Astrocyte (in vitro differentiated cells and primary cell): ENCODE data around the gene HPSE2. TPM values are rescaled to one million over a fixed set of nuclear protein-coding genes. Genes with fewer than 3 reads are reported as not detected.
"Not testable (repeated sequence)": the region's sequence is repeated elsewhere in the genome, so short reads cannot be mapped to it uniquely, and the experiment has no call there.

Experiments
- DNase-seq: peaks from one replicate; pipeline ENCODE4 v3.0.0-alpha.2; 2010; ENCODE audit warnings: low read depth
- FAIRE-seq: peaks from 2 replicates; lab custom pipeline; 2011; peaks lifted over from hg19 to GRCh38; lab: Jason Lieb, UNC
- H2AFZ ChIP-seq: 2 replicates; pipeline ENCODE4 v1.6.0; 2012; ENCODE audit warnings: low read depth, low read length, inconsistent platforms
- H3K27ac ChIP-seq: 2 replicates; pipeline ENCODE4 v1.5.1; 2011; ENCODE audit warnings: low read depth, low read length, inconsistent platforms
- H3K27me3 ChIP-seq: 2 replicates; pipeline ENCODE4 v1.6.0; 2011; ENCODE audit warnings: low read length, inconsistent platforms; ENCODE audit not compliant: insufficient read depth
- H3K36me3 ChIP-seq: 2 replicates; pipeline ENCODE4 v1.5.1; 2011; ENCODE audit warnings: low read length, inconsistent platforms; ENCODE audit not compliant: insufficient read depth
- H3K4me1 ChIP-seq: 2 replicates; pipeline ENCODE4 v1.5.1; 2011; ENCODE audit warnings: low read length, inconsistent platforms; ENCODE audit not compliant: insufficient read depth
- H3K4me2 ChIP-seq: 2 replicates; pipeline ENCODE4 v1.6.0; 2012; ENCODE audit warnings: low read length, inconsistent platforms
- H3K4me3 ChIP-seq: 2 replicates; pipeline ENCODE4 v1.5.1; 2011; ENCODE audit warnings: low read depth, mild to moderate bottlenecking, low read length, inconsistent platforms; ENCODE audit not compliant: insufficient read depth
- H3K79me2 ChIP-seq: 2 replicates; pipeline ENCODE4 v1.6.0; 2012; ENCODE audit warnings: mild to moderate bottlenecking, low read length, inconsistent platforms; ENCODE audit not compliant: insufficient read depth
- H3K9ac ChIP-seq: 2 replicates; pipeline ENCODE4 v1.6.0; 2012; ENCODE audit warnings: mild to moderate bottlenecking, low read length, inconsistent platforms
- H3K9me3 ChIP-seq: 2 replicates; pipeline ENCODE4 v1.5.1; 2012; ENCODE audit warnings: low read depth, mild to moderate bottlenecking, low read length, inconsistent platforms; ENCODE audit not compliant: insufficient read depth
- H4K20me1 ChIP-seq: 2 replicates; pipeline ENCODE4 v1.6.0; 2012; ENCODE audit warnings: low read length, inconsistent platforms; ENCODE audit not compliant: insufficient read depth
- H3K27ac Mint-ChIP-seq: one replicate; pipeline ENCODE4 v1.8.0; 2021; ENCODE audit warnings: mild to moderate bottlenecking, mixed read lengths; ENCODE audit not compliant: unreplicated experiment
- H3K27me3 Mint-ChIP-seq: one replicate; pipeline ENCODE4 v1.8.0; 2021; ENCODE audit warnings: low read depth, mixed read lengths; ENCODE audit not compliant: unreplicated experiment
- H3K36me3 Mint-ChIP-seq: one replicate; pipeline ENCODE4 v1.8.0; 2021; ENCODE audit warnings: low read depth, mixed read lengths; ENCODE audit not compliant: unreplicated experiment
- H3K4me1 Mint-ChIP-seq: one replicate; pipeline ENCODE4 v1.8.0; 2021; ENCODE audit warnings: low read depth, mixed read lengths; ENCODE audit not compliant: unreplicated experiment
- H3K4me3 Mint-ChIP-seq: one replicate; pipeline ENCODE4 v1.8.0; 2021; ENCODE audit warnings: mild to moderate bottlenecking, moderate library complexity, mixed read lengths; ENCODE audit not compliant: unreplicated experiment
- H3K9me3 Mint-ChIP-seq: one replicate; pipeline ENCODE4 v1.8.0; 2021; ENCODE audit warnings: mild to moderate bottlenecking, mixed read lengths; ENCODE audit not compliant: unreplicated experiment
- EZH2 ChIP-seq: IDR thresholded peaks from 2 replicates; pipeline ENCODE4 v1.6.1; 2012; ENCODE audit warnings: mild to moderate bottlenecking, low read length, inconsistent platforms; ENCODE audit not compliant: insufficient read depth
- total RNA-seq: library from RNA; stranded (reverse); gene quantifications from 2 replicates; pipeline ENCODE4 v1.2.1, GENCODE V29; 2021
- TF ChIP-seq, protein P1 (sequence below): IDR thresholded peaks from 2 replicates; pipeline ENCODE4 v1.5.1; 2011; ENCODE audit warnings: low read depth, mild to moderate bottlenecking, inconsistent platforms, low read length, moderate library complexity; ENCODE audit not compliant: insufficient read depth

Gene HPSE2
- total RNA-seq, 1 donor from 2014 or later = 0.14 TPM

DNA sequence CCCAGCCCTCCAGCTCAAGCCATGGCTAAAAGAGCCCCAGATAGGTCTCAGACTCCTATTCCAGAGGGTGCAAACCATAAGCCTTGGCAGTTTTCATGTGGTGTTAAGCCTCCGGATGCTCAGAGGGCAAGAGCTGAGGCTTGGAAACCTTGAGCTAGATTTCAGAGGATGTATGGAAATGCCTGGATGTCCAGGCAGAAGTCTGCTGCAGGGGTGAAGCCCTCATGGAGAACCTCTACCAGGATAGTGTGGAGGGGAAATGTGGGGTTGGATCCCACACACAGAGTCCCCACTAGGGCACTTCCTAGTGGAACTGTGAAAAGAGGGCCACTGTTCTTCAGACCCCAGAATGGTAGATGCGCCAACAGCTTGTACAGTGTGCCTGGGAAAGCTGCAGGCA is 13.2 kb upstream of the HPSE2 start:
- no peaks in the 10 kb centered on the region for H3K4me1 ChIP-seq
- H3K27ac ChIP-seq = no peak overlapping the region
- TF ChIP-seq EZH2 = no peak
- TF ChIP-seq, protein P1, sequence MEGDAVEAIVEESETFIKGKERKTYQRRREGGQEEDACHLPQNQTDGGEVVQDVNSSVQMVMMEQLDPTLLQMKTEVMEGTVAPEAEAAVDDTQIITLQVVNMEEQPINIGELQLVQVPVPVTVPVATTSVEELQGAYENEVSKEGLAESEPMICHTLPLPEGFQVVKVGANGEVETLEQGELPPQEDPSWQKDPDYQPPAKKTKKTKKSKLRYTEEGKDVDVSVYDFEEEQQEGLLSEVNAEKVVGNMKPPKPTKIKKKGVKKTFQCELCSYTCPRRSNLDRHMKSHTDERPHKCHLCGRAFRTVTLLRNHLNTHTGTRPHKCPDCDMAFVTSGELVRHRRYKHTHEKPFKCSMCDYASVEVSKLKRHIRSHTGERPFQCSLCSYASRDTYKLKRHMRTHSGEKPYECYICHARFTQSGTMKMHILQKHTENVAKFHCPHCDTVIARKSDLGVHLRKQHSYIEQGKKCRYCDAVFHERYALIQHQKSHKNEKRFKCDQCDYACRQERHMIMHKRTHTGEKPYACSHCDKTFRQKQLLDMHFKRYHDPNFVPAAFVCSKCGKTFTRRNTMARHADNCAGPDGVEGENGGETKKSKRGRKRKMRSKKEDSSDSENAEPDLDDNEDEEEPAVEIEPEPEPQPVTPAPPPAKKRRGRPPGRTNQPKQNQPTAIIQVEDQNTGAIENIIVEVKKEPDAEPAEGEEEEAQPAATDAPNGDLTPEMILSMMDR = no peak
- no peaks in the 10 kb centered on the region for H3K79me2 ChIP-seq
- H4K20me1 ChIP-seq = no peaks in the 10 kb centered on the region
- no peak overlapping the region for H3K4me3 ChIP-seq
- no peak overlapping the region for H3K4me2 ChIP-seq
- Mint-ChIP-seq H3K27ac (no peak overlapping the region), H3K36me3 (no peaks in the 10 kb centered on the region), H3K9me3 (peaks cover 12% of the 10 kb centered on the region), H3K4me3 (no peak overlapping the region), H3K27me3 (no peaks in the 10 kb centered on the region), H3K4me1 (no peaks in the 10 kb centered on the region)
- peaks cover 5% of the 10 kb centered on the region for H3K9me3 ChIP-seq
- no peak overlapping the region for H3K9ac ChIP-seq
- no peaks in the 10 kb centered on the region for H3K27me3 ChIP-seq
- no peaks in the 10 kb centered on the region for H3K36me3 ChIP-seq
- DNase-seq (no peak), FAIRE-seq (no peak)
- H2AFZ ChIP-seq = no peak overlapping the region

DNA sequence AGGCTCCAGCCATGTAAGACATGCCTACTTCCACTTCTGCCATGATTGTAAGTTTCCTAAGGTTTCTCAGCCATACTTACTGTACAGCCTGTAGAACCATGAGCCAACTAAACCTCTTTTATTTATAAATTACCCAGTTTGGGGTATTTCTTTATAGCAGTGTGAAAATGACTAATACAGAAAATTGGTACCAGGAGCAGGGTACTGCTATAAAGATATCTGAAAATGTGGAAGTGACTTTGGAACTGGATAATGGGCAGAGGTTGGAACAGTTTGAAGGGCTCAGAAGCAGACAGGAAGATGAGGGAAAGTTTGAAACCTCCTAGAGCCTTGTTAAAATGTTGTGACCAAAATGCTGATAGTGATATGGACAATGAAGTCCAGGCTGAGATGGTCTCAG is 12.2 kb upstream of the HPSE2 start:
- not testable (repeated sequence) for H3K27me3 Mint-ChIP-seq, H3K4me1 ChIP-seq, H3K9me3 ChIP-seq, H2AFZ ChIP-seq, H3K4me3 Mint-ChIP-seq, H3K4me3 ChIP-seq, H3K4me2 ChIP-seq, H3K9ac ChIP-seq, DNase-seq, FAIRE-seq, H3K36me3 ChIP-seq, H3K36me3 Mint-ChIP-seq, H3K27ac ChIP-seq, H3K4me1 Mint-ChIP-seq, H3K79me2 ChIP-seq, H4K20me1 ChIP-seq, H3K27ac Mint-ChIP-seq, H3K27me3 ChIP-seq
- peaks cover 12% of the 10 kb centered on the region for H3K9me3 Mint-ChIP-seq

DNA sequence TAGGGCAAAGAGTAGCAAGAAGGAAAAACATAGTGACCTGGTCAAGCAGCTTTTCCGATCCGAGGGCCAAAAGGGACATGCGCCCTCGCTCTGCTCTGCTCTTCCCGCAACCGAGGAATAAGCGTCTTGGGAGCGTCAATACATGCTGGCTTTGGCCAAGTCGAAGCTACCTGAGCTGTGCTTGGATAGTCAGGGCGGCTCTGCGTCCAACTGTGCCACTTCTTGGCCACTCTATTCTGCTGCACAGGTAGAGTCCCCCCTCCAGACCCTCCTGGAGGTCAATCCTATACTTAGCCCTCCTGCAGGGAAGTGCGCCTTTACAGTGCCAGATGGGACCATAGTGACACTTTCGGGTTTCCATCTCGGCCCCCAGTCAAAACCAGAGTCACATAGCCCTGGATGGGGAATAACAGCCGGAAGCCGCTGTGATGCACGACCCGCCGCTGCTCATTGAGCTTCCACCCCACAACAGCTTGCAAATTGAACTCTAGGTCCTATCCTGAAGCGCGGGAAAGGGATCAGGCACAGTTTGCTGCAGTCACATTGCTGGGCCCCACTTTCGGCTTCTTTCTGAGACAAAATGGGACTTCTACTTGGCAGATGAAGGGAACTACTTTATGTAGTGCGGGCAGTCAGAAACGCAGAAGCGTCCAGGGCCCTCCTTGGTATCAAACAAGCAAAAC is 1.1 kb upstream of the HPSE2 start:
- DNase-seq = no peak
- Histone ChIP-seq H3K27me3 (peaks cover 59% of the 10 kb centered on the region), H3K4me1 (peaks cover 9% of the 10 kb centered on the region), H3K79me2 (no peaks in the 10 kb centered on the region), H3K36me3 (no peaks in the 10 kb centered on the region), H3K4me3 (no peak overlapping the region), H3K4me2 (no peak overlapping the region), H3K9me3 (no peaks in the 10 kb centered on the region), H3K9ac (no peak overlapping the region), H3K27ac (no peak overlapping the region), H4K20me1 (peaks cover 4% of the 10 kb centered on the region), H2AFZ (no peak overlapping the region)
- H3K27ac Mint-ChIP-seq = no peak overlapping the region
- H3K4me1 Mint-ChIP-seq = peaks cover 5% of the 10 kb centered on the region
- H3K4me3 Mint-ChIP-seq = no peak overlapping the region
- FAIRE-seq = no peak
- H3K27me3 Mint-ChIP-seq = peaks cover 73% of the 10 kb centered on the region
- TF ChIP-seq EZH2 = no peak
- TF ChIP-seq, protein P1 = no peak
- no peaks in the 10 kb centered on the region for H3K36me3 Mint-ChIP-seq
- no peaks in the 10 kb centered on the region for H3K9me3 Mint-ChIP-seq
